H9 (cell line): ENCODE data around the gene NDUFAB1. TPM values are rescaled to one million over a fixed set of nuclear protein-coding genes. Genes with fewer than 3 reads are reported as not detected.

ENCODE experiments used
- DNase-seq: peaks from one replicate; pipeline ENCODE4 v3.0.0-alpha.2; 2017
- H2AFZ ChIP-seq: one replicate; pipeline ENCODE4 v1.6.1; 2013; ENCODE audit warnings: mild to moderate bottlenecking, low read length, control low read depth, moderate library complexity
- H2AK5ac ChIP-seq: 2 replicates; pipeline ENCODE4 v1.6.1; 2013; ENCODE audit warnings: low read length, control low read depth, mixed read lengths; ENCODE audit not compliant: insufficient read length
- H2BK120ac ChIP-seq: one replicate; pipeline ENCODE4 v1.6.1; 2013; ENCODE audit warnings: low read depth, mild to moderate bottlenecking, low read length, control low read depth, inconsistent platforms; ENCODE audit not compliant: poor library complexity, severe bottlenecking
- H2BK12ac ChIP-seq: 2 replicates; pipeline ENCODE4 v1.6.1; 2013; ENCODE audit warnings: low read length, control low read depth, mixed read lengths, low read depth; ENCODE audit not compliant: insufficient read length
- H2BK15ac ChIP-seq: 2 replicates; pipeline ENCODE4 v1.6.1; 2013; ENCODE audit warnings: low read depth, low read length, control low read depth
- H2BK20ac ChIP-seq: one replicate; pipeline ENCODE4 v1.6.1; 2013; ENCODE audit warnings: low read depth, mild to moderate bottlenecking, low read length, control low read depth, inconsistent platforms; ENCODE audit not compliant: poor library complexity, severe bottlenecking
- H2BK5ac ChIP-seq: 2 replicates; pipeline ENCODE4 v1.6.1; 2013; ENCODE audit warnings: low read length, control low read depth, mixed read lengths; ENCODE audit not compliant: insufficient read length
- H3K14ac ChIP-seq: 2 replicates; pipeline ENCODE4 v1.6.1; 2013; ENCODE audit warnings: low read length, control low read depth; ENCODE audit not compliant: insufficient read depth
- H3K18ac ChIP-seq: 2 replicates; pipeline ENCODE4 v1.6.1; 2013; ENCODE audit warnings: low read depth, mild to moderate bottlenecking, mixed read lengths, low read length, control low read depth; ENCODE audit not compliant: insufficient read length
- H3K23ac ChIP-seq: 2 replicates; pipeline ENCODE4 v1.6.1; 2013; ENCODE audit warnings: low read length, control low read depth, mixed read lengths, low read depth; ENCODE audit not compliant: insufficient read length
- H3K23me2 ChIP-seq: 2 replicates; pipeline ENCODE4 v1.6.1; 2013; ENCODE audit warnings: low read depth, mild to moderate bottlenecking, mixed read lengths, low read length, control low read depth; ENCODE audit not compliant: insufficient read length, poor library complexity, severe bottlenecking
- H3K27ac ChIP-seq: 2 replicates; pipeline ENCODE4 v1.5.1; 2013; ENCODE audit warnings: low read length, control low read depth, mixed read lengths, low read depth; ENCODE audit not compliant: insufficient read length
- H3K27me3 ChIP-seq: 2 replicates; pipeline ENCODE4 v1.6.1; 2013; ENCODE audit warnings: low read length, control low read depth, inconsistent platforms; ENCODE audit not compliant: insufficient read depth
- H3K4ac ChIP-seq: 2 replicates; pipeline ENCODE4 v1.6.1; 2013; ENCODE audit warnings: low read depth, mild to moderate bottlenecking, control low read depth, inconsistent platforms, low read length, moderate library complexity
- H3K4me1 ChIP-seq: 2 replicates; pipeline ENCODE4 v1.6.1; 2013; ENCODE audit warnings: low read length, control low read depth, inconsistent platforms; ENCODE audit not compliant: insufficient read depth
- H3K4me2 ChIP-seq: 2 replicates; pipeline ENCODE4 v1.6.1; 2013; ENCODE audit warnings: low read length, control low read depth, mixed read lengths; ENCODE audit not compliant: insufficient read length, insufficient read depth
- H3K56ac ChIP-seq: 2 replicates; pipeline ENCODE4 v1.6.1; 2013; ENCODE audit warnings: low read depth, mild to moderate bottlenecking, mixed read lengths, low read length, control low read depth; ENCODE audit not compliant: insufficient read length
- H3K79me1 ChIP-seq: 2 replicates; pipeline ENCODE4 v1.6.1; 2013; ENCODE audit warnings: low read depth, mild to moderate bottlenecking, moderate library complexity, low read length, control low read depth, inconsistent platforms; ENCODE audit not compliant: insufficient read depth, poor library complexity, severe bottlenecking
- H3K79me2 ChIP-seq: 2 replicates; pipeline ENCODE4 v1.6.1; 2013; ENCODE audit warnings: low read length, control low read depth, inconsistent platforms; ENCODE audit not compliant: insufficient read depth
- H3K9ac ChIP-seq: 2 replicates; pipeline ENCODE4 v1.6.1; 2013; ENCODE audit warnings: low read length, control low read depth, mixed read lengths; ENCODE audit not compliant: insufficient read length; ENCODE audit errors: extremely low read depth
- H3K9me3 ChIP-seq: one replicate; pipeline ENCODE4 v1.6.1; 2013; ENCODE audit warnings: low read depth, low read length, inconsistent platforms; ENCODE audit not compliant: control insufficient read depth
- H3T11ph ChIP-seq: one replicate; pipeline ENCODE4 v1.6.1; 2013; ENCODE audit warnings: mild to moderate bottlenecking, low read length, control low read depth, inconsistent platforms
- H4K20me1 ChIP-seq: one replicate; pipeline ENCODE4 v1.6.1; 2013; ENCODE audit not compliant: control insufficient read depth, insufficient read length, insufficient read depth
- H4K5ac ChIP-seq: 2 replicates; pipeline ENCODE4 v1.6.1; 2013; ENCODE audit warnings: low read depth, mild to moderate bottlenecking, mixed read lengths, low read length, control low read depth; ENCODE audit not compliant: insufficient read length
- H4K8ac ChIP-seq: replicated peaks from 2 replicates; pipeline ENCODE4 v1.6.1; 2013; ENCODE audit warnings: low read length, control low read depth, mixed read lengths, low read depth; ENCODE audit not compliant: insufficient read length
- H4K91ac ChIP-seq: 2 replicates; pipeline ENCODE4 v1.6.1; 2013; ENCODE audit warnings: low read depth, mild to moderate bottlenecking, moderate library complexity, mixed read lengths, low read length, control low read depth; ENCODE audit not compliant: insufficient read length
- H3K27ac Mint-ChIP-seq, 3 experiments: 2 replicates in 2 of 3; 3 replicates in 1 of 3; pipeline ENCODE4 v1.8.0; 2020 to 2021; ENCODE audit warnings: mixed read lengths in 3 of 3, mild to moderate bottlenecking in 1 of 3, moderate library complexity in 1 of 3
- H3K27me3 Mint-ChIP-seq: 2 replicates; pipeline ENCODE4 v1.8.0; 2021; ENCODE audit warnings: low read depth, mild to moderate bottlenecking, moderate library complexity, mixed read lengths
- H3K36me3 Mint-ChIP-seq, 3 experiments: 2 replicates in 2 of 3; 3 replicates in 1 of 3; pipeline ENCODE4 v1.8.0; 2020 to 2021; ENCODE audit warnings: low read depth in 3 of 3, mixed read lengths in 3 of 3; ENCODE audit not compliant: insufficient read depth in 1 of 3
- H3K4me1 Mint-ChIP-seq, 2 experiments: 2 replicates each; pipeline ENCODE4 v1.8.0; 2020; ENCODE audit warnings: mixed read lengths in 2 of 2
- H3K4me3 Mint-ChIP-seq, 2 experiments: 2 replicates in 1 of 2; 3 replicates in 1 of 2; pipeline ENCODE4 v1.8.0; 2020 to 2021; ENCODE audit warnings: mild to moderate bottlenecking in 2 of 2, mixed read lengths in 2 of 2, moderate library complexity in 1 of 2
- H3K9me3 Mint-ChIP-seq, 2 experiments: 2 replicates in 1 of 2; 3 replicates in 1 of 2; pipeline ENCODE4 v1.8.0; 2020; ENCODE audit warnings: mild to moderate bottlenecking in 2 of 2, mixed read lengths in 2 of 2, moderate library complexity in 1 of 2
- CTCF ChIP-seq: fragments of 200-600 bp; sonication (generic); conservative IDR thresholded peaks from 3 replicates; pipeline ENCODE4 v1.8.0; 2021; ENCODE audit warnings: antibody characterized with exemption, mild to moderate bottlenecking
- WGBS: extraction: QIAGEN DNeasy Blood & Tissue Kit; methylation state at CpG from one replicate; pipeline ENCODE4 v1.1.7; 2013; ENCODE audit warnings: missing lambda C conversion rate, low lambda C conversion rate, mixed read lengths; ENCODE audit not compliant: insufficient read length; ENCODE audit errors: extremely low coverage; 5-methylcytosine and 5-hydroxymethylcytosine counted together
- total RNA-seq: library from RNA; stranded (reverse); gene quantifications from 2 replicates; pipeline ENCODE4 v1.2.1, GENCODE V29; 2021

Gene NDUFAB1
- total RNA-seq, 1 experiment from 2014 or later: 192 TPM

GRCh38 chr16:23572394-23572793 is 23.7 kb downstream of the NDUFAB1 start:
- Histone ChIP-seq H3K79me1 (no peaks in the 10 kb centered on the region), H4K8ac (no peak overlapping the region), H2BK20ac (no peak overlapping the region), H3K23ac (no peak overlapping the region), H2AFZ (no peak overlapping the region), H2BK120ac (no peak overlapping the region), H3K27me3 (no peaks in the 10 kb centered on the region), H3K27ac (no peak overlapping the region), H2BK12ac (no peak overlapping the region), H4K20me1 (no peaks in the 10 kb centered on the region), H3K9me3 (no peaks in the 10 kb centered on the region), H2BK15ac (no peak overlapping the region), H3K79me2 (no peaks in the 10 kb centered on the region), H2BK5ac (no peak overlapping the region), H3K14ac (no peak overlapping the region), H3K4ac (no peak overlapping the region), H3K23me2 (no peaks in the 10 kb centered on the region), H3K18ac (no peak overlapping the region), H4K91ac (no peak overlapping the region), H3K9ac (no peak overlapping the region), H3T11ph (no peak overlapping the region), H3K4me1 (no peaks in the 10 kb centered on the region), H2AK5ac (no peak overlapping the region), H4K5ac (no peak overlapping the region), H3K56ac (no peak overlapping the region), H3K4me2 (no peak overlapping the region)
- no peak overlapping the region for H3K27ac Mint-ChIP-seq
- no peaks in the 10 kb centered on the region for H3K9me3 Mint-ChIP-seq
- no CpG with 5 or more reads among the region's 9 CpGs for WGBS
- no peak for TF ChIP-seq CTCF
- no peak for DNase-seq
- no peak overlapping the region for H3K4me3 Mint-ChIP-seq
- H3K4me1 Mint-ChIP-seq: no peaks in the 10 kb centered on the region
- H3K36me3 Mint-ChIP-seq: peaks cover 17 to 71% (median 63%) of the 10 kb centered on the region in 3 experiments; a peak in 6 of 7 replicates
- no peaks in the 10 kb centered on the region for H3K27me3 Mint-ChIP-seq
